Measurements from ENCODE around the gene KRT79. TPM values are rescaled to one million over a fixed set of nuclear protein-coding genes. Genes with fewer than 3 reads are reported as not detected.

KRT79 gene
- polyA plus RNA-seq, 1 of the 3 experiments (the other 2 are of a cell fraction): not detected

GRCh38 chr12:52772188-52772587, 61.9 kb downstream of the KRT79 start:
- no peaks in the 10 kb centered on the region for H3K4me1 ChIP-seq (ENCODE audit: control insufficient read depth in 1 of 2, insufficient read depth in 2 of 2, low read depth in 1 of 2, low read length in 1 of 2)
- H3K9me3 ChIP-seq: no peaks in the 10 kb centered on the region
- TF ChIP-seq MXI1 (IDR thresholded peaks at IDR 0.05; ENCODE audit: low read depth, low read length) (no peak), MAX (IDR thresholded peaks at IDR 0.05; ENCODE audit: low read depth) (no peak), MEF2A (IDR thresholded peaks at IDR 0.05; ENCODE audit: borderline replicate concordance, low read depth) (no peak), EP300 (IDR thresholded peaks at IDR 0.05; ENCODE audit: borderline replicate concordance in 1 of 2, low read depth in 1 of 2, low read length in 1 of 2) (no peak), USF2 (IDR thresholded peaks at IDR 0.05; ENCODE audit: borderline replicate concordance, low read depth, low read length) (no peak), REST (IDR thresholded peaks at IDR 0.05; ENCODE audit: low read depth, low read length) (no peak), FOSL2 (IDR thresholded peaks at IDR 0.05; ENCODE audit: borderline replicate concordance, low read depth) (no peak), EZH2phosphoT487 (IDR thresholded peaks at IDR 0.05; ENCODE audit: borderline replicate concordance, low read depth) (no peak), ZBTB33 (IDR thresholded peaks at IDR 0.05; ENCODE audit: borderline replicate concordance, low read depth) (no peak), USF1 (IDR thresholded peaks at IDR 0.05; ENCODE audit: borderline replicate concordance, low read depth) (no peak), PBX3 (IDR thresholded peaks at IDR 0.05) (no peak), FOXM1 (IDR thresholded peaks at IDR 0.05; ENCODE audit: low read depth) (no peak)
- no peaks in the 10 kb centered on the region for H3F3A ChIP-seq (replicated peaks; ENCODE audit: insufficient read depth)
- H2AFZ ChIP-seq (ENCODE audit: low read depth): no peak overlapping the region
- no peak overlapping the region for H3K27ac ChIP-seq (ENCODE audit: low read depth in 2 of 2, low read length in 1 of 2)
- ChIA-PET POLR2A (no interaction called here), CTCF (interaction anchor here (1.1 kb wide), 1 partner anchor 9 kb away, joined by 3 read pairs; no protein-coding TSS in a partner anchor)
- peaks cover 41% of the 10 kb centered on the region for H3K27me3 ChIP-seq (ENCODE audit: insufficient read depth)
- no peaks in the 10 kb centered on the region for H4K20me1 ChIP-seq (ENCODE audit: insufficient read depth)
- H3K4me3 ChIP-seq (ENCODE audit: low read depth in 2 of 2, low read length in 1 of 2): no peak overlapping the region
- no peak overlapping the region for H3K4me2 ChIP-seq
- no peaks in the 10 kb centered on the region for H3K36me3 ChIP-seq (replicated peaks in 1 of 2; ENCODE audit: control insufficient read depth in 1 of 2, insufficient read depth in 2 of 2, low read length in 1 of 2)
- 2% methylated on average over 4 of the region's 4 CpGs for WGBS (ENCODE audit: low lambda C conversion rate)
- H3K9ac ChIP-seq: no peak overlapping the region
- DNase-seq: no peak
- H3K79me2 ChIP-seq (ENCODE audit: insufficient read depth): no peaks in the 10 kb centered on the region
- no peaks in the 10 kb centered on the region for H3K9me2 ChIP-seq

All from SK-N-SH (cell line).